ENCODE results near the gene PLAC8. TPM values are rescaled to one million over a fixed set of nuclear protein-coding genes. Genes with fewer than 3 reads are reported as not detected.
"Not testable (repeated sequence)": the region's sequence is repeated elsewhere in the genome, so short reads cannot be mapped to it uniquely, and the experiment has no call there.

PLAC8 gene
- total RNA-seq, 4 donors from 2014 or later = 27.3 to 569 (median 401) TPM

- no peak for DNase-seq
- Histone ChIP-seq H3K4me3 (no peak overlapping the region), H3K36me3 (no peaks in the 10 kb centered on the region), H3K9me3 (no peaks in the 10 kb centered on the region), H3K4me1 (peaks cover 0 to 18% (median 2%) of the 10 kb centered on the region in 4 donors), H3K27me3 (no peaks in the 10 kb centered on the region), H3K27ac (no peak overlapping the region)
- in situ Hi-C loops (cut with MboI; ENCODE audit: low pct_ligation_motif_present in 1 of 4, low pct_unique_long_range_greater_than_20kb in 1 of 4, low sequenced_read_pairs in 3 of 4) = no loop called here
- no peak for TF ChIP-seq EP300 (IDR thresholded peaks at IDR 0.05; ENCODE audit: low read depth)
- TF ChIP-seq POLR2AphosphoS5 (IDR thresholded peaks at IDR 0.05) = no peak
- TF ChIP-seq CTCF (IDR thresholded peaks at IDR 0.05) = no peak
- TF ChIP-seq POLR2A (IDR thresholded peaks at IDR 0.05) = no peak
- intact Hi-C loops (cut with DNase I; ENCODE audit: low total_unique reads) = no loop called here
- WGBS, 2 donors (ENCODE audit: low coverage in 1 of 2) = 74 to 82% methylated on average over 8 of the region's 8 CpGs
Observed at GRCh38 chr4:83150653-83151330, 36.3 kb upstream of the PLAC8 start.

GRCh38 chr4:83149865-83150652, 35.5 kb upstream of the PLAC8 start:
- intact Hi-C loops (cut with DNase I; ENCODE audit: low total_unique reads) (no loop called here), in situ Hi-C loops (cut with MboI; ENCODE audit: low pct_ligation_motif_present in 1 of 4, low pct_unique_long_range_greater_than_20kb in 1 of 4, low sequenced_read_pairs in 3 of 4) (no loop called here)
- H3K4me1 ChIP-seq = peaks cover 0 to 18% (median 2%) of the 10 kb centered on the region in 4 donors
- no peak for DNase-seq
- no peaks in the 10 kb centered on the region for H3K36me3 ChIP-seq
- 58 to 61% methylated on average over 11 of the region's 11 CpGs for WGBS, 2 donors (ENCODE audit: low coverage in 1 of 2)
- no peak overlapping the region for H3K4me3 ChIP-seq
- H3K9me3 ChIP-seq = no peaks in the 10 kb centered on the region
- TF ChIP-seq CTCF (IDR thresholded peaks at IDR 0.05) (no peak), EP300 (IDR thresholded peaks at IDR 0.05; ENCODE audit: low read depth) (no peak), POLR2AphosphoS5 (IDR thresholded peaks at IDR 0.05) (no peak), POLR2A (IDR thresholded peaks at IDR 0.05) (no peak)
- no peaks in the 10 kb centered on the region for H3K27me3 ChIP-seq
- no peak overlapping the region for H3K27ac ChIP-seq

- no peaks in the 10 kb centered on the region for H3K9me3 ChIP-seq
- no peak overlapping the region for H3K27ac ChIP-seq
- peaks cover 0 to 18% (median 2%) of the 10 kb centered on the region in 4 donors for H3K4me1 ChIP-seq
- TF ChIP-seq CTCF (IDR thresholded peaks at IDR 0.05) (no peak), POLR2AphosphoS5 (IDR thresholded peaks at IDR 0.05) (no peak), EP300 (IDR thresholded peaks at IDR 0.05; ENCODE audit: low read depth) (no peak), POLR2A (IDR thresholded peaks at IDR 0.05) (no peak)
- H3K27me3 ChIP-seq = no peaks in the 10 kb centered on the region
- no peaks in the 10 kb centered on the region for H3K36me3 ChIP-seq
- no peak overlapping the region for H3K4me3 ChIP-seq
- in situ Hi-C loops (cut with MboI; ENCODE audit: low pct_ligation_motif_present in 1 of 4, low pct_unique_long_range_greater_than_20kb in 1 of 4, low sequenced_read_pairs in 3 of 4) = no loop called here
- intact Hi-C loops (cut with DNase I; ENCODE audit: low total_unique reads) = no loop called here
- DNase-seq = no peak
- WGBS, 2 donors (ENCODE audit: low coverage in 1 of 2) = 90 to 100% methylated on average over 2 of the region's 2 CpGs
Observed at GRCh38 chr4:83146841-83147240, 32.3 kb upstream of the PLAC8 start.

GRCh38 chr4:83145776-83146175, 31.2 kb upstream of the PLAC8 start:
- H3K4me3 ChIP-seq; intact Hi-C loops (cut with DNase I; ENCODE audit: low total_unique reads); in situ Hi-C loops (cut with MboI; ENCODE audit: low pct_ligation_motif_present in 1 of 4, low pct_unique_long_range_greater_than_20kb in 1 of 4, low sequenced_read_pairs in 3 of 4); H3K27ac ChIP-seq; H3K27me3 ChIP-seq; DNase-seq; H3K36me3 ChIP-seq; H3K9me3 ChIP-seq: not testable (repeated sequence)
- WGBS, 2 donors (ENCODE audit: low coverage in 1 of 2) = 84 to 89% methylated on average over 5 of the region's 5 CpGs
- H3K4me1 ChIP-seq = peaks cover 0 to 12% (median 2%) of the 10 kb centered on the region in 4 donors

Data from transverse colon (tissue), 4 donors.